Stimulated activated CD8-positive, alpha-beta memory T cell treated with anti-CD3 and anti-CD28 coated beads, Interleukin-4, amount 100 ng/mL, for 1 hour (primary cell): ENCODE results near the gene ABI1.
"Not testable (repeated sequence)": the region's sequence is repeated elsewhere in the genome, so short reads cannot be mapped to it uniquely, and the experiment has no call there.

Source experiments
- DNase-seq, 2 donors: peaks; one replicate each; pipeline ENCODE4 v3.0.0-alpha.2; 2020; ENCODE audit warnings: low read depth in 2 of 2, low spot score in 1 of 2

Gene ABI1

DNA sequence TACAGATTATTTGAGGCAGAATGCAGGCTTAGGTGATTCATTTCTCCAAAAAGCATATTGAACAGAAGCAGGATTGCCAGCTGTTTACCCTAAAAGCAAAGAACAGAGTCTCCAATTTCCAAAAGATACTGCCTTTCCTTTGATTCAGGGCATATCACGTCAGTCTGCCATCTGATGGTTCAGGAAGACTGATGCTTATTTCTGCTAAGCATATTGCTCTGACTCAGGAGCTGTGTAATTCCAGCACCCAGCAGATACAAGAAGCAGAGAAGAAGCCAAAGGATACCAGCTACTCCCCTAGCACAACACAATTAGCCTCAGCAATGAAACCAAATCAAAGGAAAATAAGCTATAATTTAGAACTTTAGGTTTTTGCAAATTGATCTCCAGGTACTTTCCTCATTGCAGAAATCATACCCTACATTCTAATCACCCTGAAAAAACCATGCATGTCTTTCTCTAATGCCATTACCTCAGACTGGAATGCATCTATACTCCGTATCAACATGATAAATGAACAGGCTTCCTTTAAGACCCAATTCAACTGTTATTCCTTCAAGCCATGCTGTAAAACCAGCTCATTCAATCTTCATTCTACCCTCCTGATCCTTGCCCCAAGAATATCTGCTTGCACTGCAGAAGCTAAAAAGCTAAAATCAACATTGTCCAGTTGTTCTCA, 55.1 kb downstream of the ABI1 start:
- no peak for DNase-seq

- DNase-seq = no peak
Observed at GRCh38 chr10:26804418-26805393, 56.1 kb downstream of the ABI1 start.

GRCh38 chr10:26803849-26804248, 56.9 kb downstream of the ABI1 start:
- DNase-seq = no peak

GRCh38 chr10:26802527-26802926, 58.2 kb downstream of the ABI1 start:
- no peak for DNase-seq

- no peak for DNase-seq
Observed at GRCh38 chr10:26801831-26802230, 58.9 kb downstream of the ABI1 start.

GRCh38 chr10:26801274-26801673, 59.5 kb downstream of the ABI1 start:
- no peak for DNase-seq

GRCh38 chr10:26800468-26800867, 60.3 kb downstream of the ABI1 start:
- DNase-seq = no peak

DNA sequence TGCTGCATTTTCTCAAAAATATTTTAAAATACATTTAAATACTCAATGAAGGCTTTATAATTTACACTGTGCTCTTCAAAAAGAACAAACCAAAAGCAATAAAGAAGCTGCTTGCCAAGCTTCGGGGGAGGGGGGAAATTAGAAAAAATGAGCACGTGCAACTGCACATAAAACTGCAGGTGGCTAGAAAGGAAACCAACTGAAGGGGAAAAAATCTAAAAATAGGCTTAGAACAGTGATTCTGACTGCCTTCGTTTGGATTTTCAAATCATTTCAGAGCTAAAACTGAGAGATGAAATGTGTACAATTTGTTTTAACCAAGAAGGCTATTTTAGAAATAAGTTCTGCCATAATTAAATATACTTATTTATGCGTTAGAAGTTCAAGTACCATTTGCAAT, 61.4 kb downstream of the ABI1 start:
- DNase-seq = no peak

DNA sequence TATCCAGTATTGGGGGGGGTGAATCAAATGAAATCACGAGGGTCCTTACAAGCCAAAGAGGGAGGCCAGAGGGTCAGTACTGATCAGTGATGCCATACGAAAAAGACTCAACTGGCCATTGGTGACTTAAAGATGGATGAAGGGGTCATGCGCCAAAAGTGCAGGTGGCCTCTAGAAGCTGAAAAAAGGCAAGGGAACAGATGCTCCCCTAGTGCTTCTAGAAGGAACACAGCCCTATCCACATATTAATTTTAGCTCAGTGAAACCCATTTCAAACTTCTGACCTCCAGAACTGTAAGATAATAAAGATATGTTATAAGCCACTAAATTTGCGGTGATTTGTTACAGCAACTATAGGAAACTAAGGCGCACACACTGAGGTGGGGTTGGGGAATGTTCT, 62.5 kb downstream of the ABI1 start:
- no peak for DNase-seq

DNA sequence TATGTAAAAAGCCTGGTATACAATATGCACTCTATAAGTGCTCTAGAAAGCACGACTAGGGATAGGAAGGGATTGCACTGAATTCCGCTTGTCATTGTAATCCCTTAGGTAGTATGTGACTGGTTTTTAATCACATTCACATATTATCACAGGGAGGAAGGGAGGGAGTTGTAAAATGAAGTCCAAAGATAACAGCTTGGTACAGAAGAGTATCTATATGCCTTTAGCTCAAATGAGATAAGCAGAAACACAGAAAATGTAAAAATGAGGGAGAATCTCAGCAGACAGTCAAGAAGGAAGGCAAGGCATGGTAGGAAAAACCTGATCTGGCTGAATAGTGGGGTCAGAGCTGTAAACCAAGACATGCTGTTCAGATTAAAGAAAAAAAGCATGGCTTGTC, 63.4 kb downstream of the ABI1 start:
- no peak for DNase-seq

DNA sequence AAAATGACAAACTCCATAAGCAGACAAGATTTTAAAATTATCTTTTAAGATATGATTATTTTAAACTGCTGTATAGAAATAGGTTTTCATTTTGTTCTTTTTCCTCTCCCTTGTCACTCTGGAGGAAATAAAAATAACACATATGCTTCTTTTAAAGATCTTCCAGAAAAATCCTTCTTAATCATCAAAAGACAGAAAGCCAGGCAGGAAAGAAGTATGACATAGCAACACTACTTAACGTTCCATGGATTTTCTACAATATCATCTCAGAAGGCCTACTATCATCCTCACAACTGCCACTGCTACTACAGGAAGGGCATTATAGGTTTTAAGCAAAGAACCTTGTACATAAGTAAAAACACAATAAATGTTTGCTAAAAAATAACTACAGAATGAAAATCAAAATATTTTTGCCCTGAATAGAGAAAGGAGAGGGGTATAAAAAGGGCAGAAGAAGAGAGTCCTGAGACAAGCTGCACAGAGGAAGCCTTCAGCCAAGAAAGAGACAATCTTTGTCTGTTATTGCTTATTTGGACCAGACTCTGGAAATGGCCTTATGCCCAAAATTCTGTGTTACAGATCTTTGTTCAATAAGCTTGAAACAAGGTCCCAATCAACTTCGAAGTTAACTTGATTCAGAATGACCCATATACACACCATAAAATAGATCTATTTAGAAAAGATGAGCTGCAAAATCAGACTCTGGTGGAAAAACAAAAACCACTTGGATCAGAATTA, 67.8 kb downstream of the ABI1 start:
- no peak for DNase-seq

- DNase-seq = no peak
Observed at GRCh38 chr10:26790221-26790995, 70.3 kb downstream of the ABI1 start.

DNA sequence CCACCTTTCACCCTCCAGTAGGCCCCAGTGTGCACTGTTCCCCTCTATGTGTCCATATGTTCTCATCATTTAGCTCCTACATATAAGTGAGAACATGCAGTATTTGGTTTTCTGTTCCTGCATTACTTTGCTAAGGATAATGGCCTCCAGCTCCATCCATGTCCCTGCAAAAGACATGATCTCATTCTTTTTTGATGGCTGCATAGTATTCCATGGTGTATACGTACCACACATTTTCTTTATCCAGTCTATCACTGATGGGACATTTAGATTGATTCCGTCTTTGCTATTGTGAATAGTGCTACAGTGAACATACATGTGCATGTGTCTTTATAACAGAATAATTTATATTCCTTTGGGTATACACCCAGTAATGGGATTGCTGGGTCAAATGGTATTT, 71.0 kb downstream of the ABI1 start:
- not testable (repeated sequence) for DNase-seq

DNA sequence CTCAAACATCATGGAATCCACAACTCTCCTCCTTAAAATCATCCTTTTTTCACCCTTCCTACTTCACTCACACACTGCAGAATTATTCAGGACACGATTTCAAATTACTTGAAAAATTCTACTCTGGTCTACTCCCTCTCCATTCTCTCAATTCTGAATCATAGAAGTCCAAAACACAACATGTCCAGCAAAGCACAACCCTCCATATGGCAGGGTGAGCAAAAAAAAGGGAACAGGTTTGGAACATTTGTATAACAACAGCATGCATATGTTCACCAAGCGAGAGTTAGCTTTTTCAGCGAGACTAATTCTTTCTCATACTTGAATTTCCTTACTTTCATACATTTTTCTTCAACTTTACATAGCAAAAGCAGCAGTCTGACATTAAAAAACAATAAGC, 73.4 kb downstream of the ABI1 start:
- DNase-seq = no peak

DNA sequence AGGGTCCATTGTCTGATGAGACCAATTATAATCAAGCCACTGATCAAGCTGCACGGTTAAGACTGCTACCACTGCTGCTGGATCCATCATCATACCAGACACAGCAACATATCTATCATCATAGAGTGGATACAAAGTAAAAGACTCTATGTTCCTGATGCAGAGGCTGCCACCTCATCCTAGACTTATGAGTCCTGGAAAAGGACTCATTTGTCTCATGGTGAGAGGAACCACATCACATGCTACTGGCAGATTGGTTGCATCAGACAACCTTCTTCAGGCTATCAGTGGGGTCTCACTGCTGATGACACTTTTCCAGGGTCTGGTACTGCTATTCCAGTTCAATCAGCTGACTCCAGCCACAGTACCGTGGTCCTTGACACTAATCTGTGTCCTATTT, 79.0 kb downstream of the ABI1 start:
- DNase-seq = no peak

DNA sequence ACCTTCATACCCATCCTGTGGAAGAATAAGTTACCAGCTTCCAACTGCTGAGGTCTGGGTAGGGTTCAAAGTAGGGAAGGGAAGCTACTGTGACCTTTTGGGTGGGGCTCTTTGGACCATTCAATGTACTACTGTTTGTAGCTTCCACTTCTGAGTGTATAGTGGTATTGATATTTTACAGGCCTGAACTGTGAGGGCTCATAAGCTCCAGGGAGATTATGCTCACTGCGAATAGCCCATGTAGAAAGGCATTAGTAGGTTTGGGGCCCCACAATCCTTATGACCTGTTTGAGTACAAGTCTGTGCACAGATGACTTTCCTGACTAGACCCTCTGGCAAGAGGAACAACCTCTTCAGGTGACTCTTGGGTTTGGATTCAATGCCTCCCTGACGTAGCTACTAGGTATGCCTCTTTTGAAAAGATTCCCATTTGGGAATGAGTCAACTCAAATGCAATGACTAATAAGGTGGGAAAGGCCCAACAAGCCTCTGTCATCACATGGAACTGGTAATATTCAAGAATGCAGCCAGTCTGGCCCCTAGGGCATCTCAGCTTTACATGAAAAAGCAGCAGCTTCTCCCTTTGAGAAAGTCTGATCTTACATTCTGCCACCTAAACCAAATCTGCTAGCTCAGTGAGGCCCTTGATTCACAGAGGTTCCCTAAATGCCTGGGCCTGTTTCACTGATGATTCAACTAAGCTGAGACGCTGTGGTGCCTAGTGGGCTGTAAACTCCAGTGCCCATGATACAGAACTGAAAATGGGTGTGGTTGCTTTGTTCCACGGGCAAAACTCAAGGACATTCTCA, 79.8 kb downstream of the ABI1 start:
- DNase-seq = no peak

DNA sequence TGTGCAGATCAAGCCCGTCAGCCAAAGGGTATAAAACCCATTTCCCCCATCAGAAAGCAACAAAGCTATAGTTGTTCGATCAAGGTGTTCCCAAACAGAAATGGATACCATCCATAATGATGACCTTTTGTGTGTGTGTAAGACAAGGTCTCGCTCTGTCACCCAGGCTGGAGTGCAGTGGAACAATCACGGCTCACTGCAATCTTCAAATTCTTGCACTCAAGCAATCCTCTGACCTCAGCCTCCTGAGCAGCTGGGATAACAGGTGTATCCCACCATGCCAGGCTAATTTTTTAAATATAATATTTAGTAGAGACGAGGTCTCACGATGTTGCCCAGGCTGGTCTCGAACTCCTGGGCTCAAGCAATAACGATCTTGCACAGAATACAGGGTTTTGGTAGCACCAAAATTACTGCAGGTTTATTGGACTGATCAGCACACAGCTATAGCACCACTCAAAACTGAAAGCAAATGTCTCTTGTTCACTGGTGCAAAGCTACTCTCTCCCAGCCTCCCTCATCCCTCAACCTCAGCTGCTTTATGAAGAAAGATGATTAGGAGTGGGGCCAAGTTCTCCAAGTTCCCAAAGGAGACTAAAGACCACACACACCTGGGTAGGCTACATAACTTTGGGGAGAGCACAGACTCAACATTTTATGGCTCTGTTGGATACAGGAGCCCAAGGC, 80.5 kb downstream of the ABI1 start:
- DNase-seq = no peak

DNA sequence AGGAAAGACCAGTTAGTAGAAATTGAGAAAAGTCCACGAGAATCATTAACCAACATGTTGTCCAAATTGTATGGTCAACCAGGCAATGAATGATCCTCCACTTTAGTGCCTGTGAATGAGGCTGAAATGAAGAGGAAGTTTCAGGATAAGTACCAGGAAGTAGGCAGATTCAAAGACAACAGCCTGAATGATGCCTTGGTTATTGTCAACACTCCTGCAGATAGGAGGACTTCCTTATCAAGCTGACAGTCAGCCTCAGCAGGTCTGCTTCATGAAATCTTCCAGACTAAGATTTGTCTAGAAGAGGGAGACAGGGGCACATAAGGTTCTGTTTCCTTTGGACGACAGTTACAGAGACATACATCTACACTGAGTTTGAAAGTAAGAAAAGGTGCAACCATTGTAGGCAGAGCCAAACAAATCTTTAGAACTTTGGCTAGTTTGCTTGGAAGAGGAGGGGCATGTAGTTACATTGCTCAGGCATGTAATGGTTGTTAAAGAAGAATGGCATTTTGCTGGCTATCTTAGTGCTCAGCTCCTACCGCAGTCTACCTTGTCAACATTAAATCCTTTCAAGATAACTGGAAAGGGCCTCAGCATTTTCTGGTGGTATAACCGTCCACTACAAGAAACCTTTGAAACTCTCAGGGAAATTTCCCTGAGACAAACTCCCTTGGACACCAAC, 81.4 kb downstream of the ABI1 start:
- no peak for DNase-seq

- no peak for DNase-seq
Observed at GRCh38 chr10:26777686-26778085, 83.1 kb downstream of the ABI1 start.
